DOHH2 (cell line): Measurements from ENCODE around the gene RIMBP2.

Experiments
- H3F3A ChIP-seq: fragments of 200-600 bp; sonication (generic), shearing (Covaris generic); 2 replicates; pipeline ENCODE4 v1.6.0; 2016; ENCODE audit warnings: antibody characterized with exemption, mild to moderate bottlenecking; ENCODE audit not compliant: control insufficient read depth, insufficient read depth
- H3K27ac ChIP-seq: fragments of 200-600 bp; sonication (generic); 2 replicates; pipeline ENCODE4 v1.5.1; 2014; ENCODE audit warnings: low read depth, mild to moderate bottlenecking, low read length, moderate library complexity
- H3K27me3 ChIP-seq: fragments of 200-600 bp; sonication (generic); 2 replicates; pipeline ENCODE4 v1.6.1; 2014; ENCODE audit warnings: mild to moderate bottlenecking, low read length, mixed read lengths; ENCODE audit not compliant: control insufficient read depth
- H3K36me3 ChIP-seq: fragments of 200-600 bp; sonication (generic); 2 replicates; pipeline ENCODE4 v1.6.1; 2014; ENCODE audit warnings: mild to moderate bottlenecking, low read length, moderate library complexity, mixed read lengths; ENCODE audit not compliant: control insufficient read depth
- H3K4me1 ChIP-seq: fragments of 200-600 bp; sonication (generic); 2 replicates; pipeline ENCODE4 v1.6.1; 2014; ENCODE audit warnings: mild to moderate bottlenecking, low read length, mixed read lengths; ENCODE audit not compliant: control insufficient read depth
- H3K4me2 ChIP-seq: fragments of 200-600 bp; sonication (generic); 2 replicates; pipeline ENCODE4 v1.6.0; 2014; ENCODE audit warnings: mild to moderate bottlenecking, low read length, moderate library complexity
- H3K4me3 ChIP-seq: fragments of 200-600 bp; sonication (generic); 2 replicates; pipeline ENCODE4 v1.5.1; 2014; ENCODE audit warnings: mild to moderate bottlenecking, low read length, mixed read lengths
- H3K79me2 ChIP-seq: fragments of 200-600 bp; sonication (generic); 2 replicates; pipeline ENCODE4 v1.6.1; 2014; ENCODE audit warnings: mild to moderate bottlenecking, low read length, mixed read lengths; ENCODE audit not compliant: control insufficient read depth
- H3K9me2 ChIP-seq: fragments of 200-600 bp; sonication (generic); replicated peaks from 2 replicates; pipeline ENCODE4 v1.6.1; 2014; ENCODE audit warnings: mild to moderate bottlenecking, low read length, mixed read lengths; ENCODE audit not compliant: control insufficient read depth
- H3K9me3 ChIP-seq: fragments of 200-600 bp; sonication (generic); 2 replicates; pipeline ENCODE4 v1.6.1; 2014; ENCODE audit warnings: antibody characterized with exemption, low read length, mixed read lengths; ENCODE audit not compliant: control insufficient read depth, insufficient read depth
- H4K20me1 ChIP-seq: fragments of 200-600 bp; sonication (generic); 2 replicates; pipeline ENCODE4 v1.6.0; 2014; ENCODE audit warnings: low read depth, mild to moderate bottlenecking, antibody characterized with exemption, low read length, moderate library complexity; ENCODE audit not compliant: control insufficient read depth, insufficient read depth
- EZH2phosphoT487 ChIP-seq: fragments of 200-600 bp; sonication (generic); IDR thresholded peaks from 2 replicates; pipeline ENCODE4 v1.6.1; 2017; ENCODE audit warnings: borderline replicate concordance, mild to moderate bottlenecking, antibody characterized with exemption, low read length, moderate library complexity, mixed read lengths
- TF ChIP-seq, protein P1 (sequence below): fragments of 200-600 bp; sonication (generic); IDR thresholded peaks from one replicate; pipeline ENCODE4 v1.5.1; 2014; ENCODE audit warnings: antibody characterized with exemption, mild to moderate bottlenecking, low read depth, low read length; ENCODE audit not compliant: poor library complexity, severe bottlenecking

Gene RIMBP2

DNA sequence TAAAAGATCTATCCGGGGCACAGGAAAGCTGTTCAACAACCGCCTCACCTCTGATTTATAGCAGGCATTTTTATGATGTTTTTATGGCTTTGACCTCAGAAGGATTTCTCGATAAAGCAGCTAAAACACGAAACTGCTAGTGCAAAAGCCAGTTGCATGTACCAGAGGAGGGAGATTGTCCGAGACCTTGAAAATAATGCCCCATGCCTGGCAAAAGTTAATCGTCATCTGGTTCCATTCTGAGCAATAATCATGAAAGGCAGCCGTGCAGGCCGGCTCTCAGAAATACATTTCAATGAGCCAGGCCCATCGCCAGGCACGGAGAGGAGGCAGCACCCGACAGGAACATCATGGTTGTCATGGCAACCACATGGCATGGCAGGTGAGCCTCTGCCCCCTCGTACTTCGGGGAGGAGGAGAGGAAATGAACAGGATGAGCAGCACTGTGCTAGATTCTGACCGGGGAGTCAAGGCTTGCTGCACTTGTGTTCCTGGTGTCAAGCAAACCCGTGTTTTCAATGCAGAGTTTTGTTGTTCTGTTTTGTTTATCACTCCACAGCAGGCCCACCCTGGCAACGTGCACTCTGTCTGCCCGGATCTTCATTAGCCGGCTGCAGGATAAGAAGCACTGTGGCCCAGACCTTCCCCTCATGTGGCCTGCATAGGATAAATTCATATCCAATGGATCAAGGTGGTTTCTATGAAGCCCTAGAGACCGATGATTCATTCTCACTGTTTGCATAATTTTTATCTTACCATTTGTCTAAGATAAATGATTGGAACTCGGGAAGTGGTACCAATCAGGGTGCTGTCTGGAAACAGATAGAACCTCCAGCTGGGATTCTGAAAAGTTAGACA, 160.2 kb downstream of the RIMBP2 start:
- Histone ChIP-seq H3F3A (no peaks in the 10 kb centered on the region), H3K27me3 (no peaks in the 10 kb centered on the region)

DNA sequence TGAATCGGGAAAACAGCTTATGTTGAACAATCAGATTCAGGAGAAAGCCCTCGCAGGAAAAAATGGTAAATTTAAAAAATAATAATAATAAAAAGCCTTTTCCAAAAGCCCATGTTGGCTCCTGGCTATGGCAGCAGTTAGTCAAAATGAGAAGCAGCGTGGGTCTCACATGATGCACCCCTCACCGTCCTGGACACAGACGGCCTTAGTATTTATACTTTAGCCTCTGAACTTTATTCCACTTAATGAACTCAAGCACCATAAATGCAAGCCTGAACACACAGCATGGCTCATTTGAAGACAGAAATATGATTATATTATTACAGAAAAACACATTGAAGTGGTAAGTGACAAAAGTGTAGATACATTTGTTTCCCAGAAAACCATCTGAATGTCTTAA, 160.9 kb downstream of the RIMBP2 start:
- H3K9me2 ChIP-seq, result no peaks in the 10 kb centered on the region
- no peaks in the 10 kb centered on the region for H3K27me3 ChIP-seq
- no peaks in the 10 kb centered on the region for H4K20me1 ChIP-seq
- H3K4me3 ChIP-seq, result no peak overlapping the region
- H3K27ac ChIP-seq, result no peak overlapping the region
- no peaks in the 10 kb centered on the region for H3K36me3 ChIP-seq
- no peaks in the 10 kb centered on the region for H3K4me1 ChIP-seq
- no peaks in the 10 kb centered on the region for H3K9me3 ChIP-seq
- no peaks in the 10 kb centered on the region for H3F3A ChIP-seq
- no peaks in the 10 kb centered on the region for H3K79me2 ChIP-seq
- TF ChIP-seq EZH2phosphoT487, result no peak
- TF ChIP-seq, protein P1, sequence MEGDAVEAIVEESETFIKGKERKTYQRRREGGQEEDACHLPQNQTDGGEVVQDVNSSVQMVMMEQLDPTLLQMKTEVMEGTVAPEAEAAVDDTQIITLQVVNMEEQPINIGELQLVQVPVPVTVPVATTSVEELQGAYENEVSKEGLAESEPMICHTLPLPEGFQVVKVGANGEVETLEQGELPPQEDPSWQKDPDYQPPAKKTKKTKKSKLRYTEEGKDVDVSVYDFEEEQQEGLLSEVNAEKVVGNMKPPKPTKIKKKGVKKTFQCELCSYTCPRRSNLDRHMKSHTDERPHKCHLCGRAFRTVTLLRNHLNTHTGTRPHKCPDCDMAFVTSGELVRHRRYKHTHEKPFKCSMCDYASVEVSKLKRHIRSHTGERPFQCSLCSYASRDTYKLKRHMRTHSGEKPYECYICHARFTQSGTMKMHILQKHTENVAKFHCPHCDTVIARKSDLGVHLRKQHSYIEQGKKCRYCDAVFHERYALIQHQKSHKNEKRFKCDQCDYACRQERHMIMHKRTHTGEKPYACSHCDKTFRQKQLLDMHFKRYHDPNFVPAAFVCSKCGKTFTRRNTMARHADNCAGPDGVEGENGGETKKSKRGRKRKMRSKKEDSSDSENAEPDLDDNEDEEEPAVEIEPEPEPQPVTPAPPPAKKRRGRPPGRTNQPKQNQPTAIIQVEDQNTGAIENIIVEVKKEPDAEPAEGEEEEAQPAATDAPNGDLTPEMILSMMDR, result no peak
- no peak overlapping the region for H3K4me2 ChIP-seq

More for the DNA sequence above, 160.2 kb downstream of the RIMBP2 start:
- no peaks in the 10 kb centered on the region for H3K79me2 ChIP-seq
- H3K4me2 ChIP-seq, result no peak overlapping the region
- no peak overlapping the region for H3K27ac ChIP-seq
- no peaks in the 10 kb centered on the region for H3K9me2 ChIP-seq
- no peaks in the 10 kb centered on the region for H3K4me1 ChIP-seq
- no peaks in the 10 kb centered on the region for H4K20me1 ChIP-seq
- TF ChIP-seq, protein P1, result no peak
- no peak for TF ChIP-seq EZH2phosphoT487
- no peaks in the 10 kb centered on the region for H3K9me3 ChIP-seq
- H3K4me3 ChIP-seq, result no peak overlapping the region
- H3K36me3 ChIP-seq, result no peaks in the 10 kb centered on the region

DNA sequence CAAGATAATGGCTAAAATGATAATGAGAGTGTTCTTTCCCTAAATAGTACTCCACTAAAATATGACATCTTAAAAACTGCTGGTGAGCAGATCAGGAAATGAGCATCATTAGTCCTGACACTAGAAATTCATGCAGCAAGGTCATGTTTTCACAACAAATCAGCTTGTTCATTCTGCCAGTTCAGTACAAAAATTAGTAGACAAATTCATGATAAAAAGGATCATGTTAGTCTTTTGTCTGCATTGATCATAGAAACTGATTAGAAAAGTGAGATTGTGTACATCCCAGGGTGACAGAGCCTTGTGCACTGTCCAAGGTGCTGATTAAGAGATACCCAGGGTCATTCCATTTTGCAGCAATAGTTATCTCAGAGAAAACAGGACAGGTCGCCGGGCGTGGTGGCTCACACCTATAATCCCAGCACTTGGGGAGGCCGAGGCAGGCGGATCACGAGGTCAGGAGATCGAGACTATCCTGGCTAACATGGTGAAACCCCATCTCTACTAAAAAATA, 163.6 kb downstream of the RIMBP2 start:
- H3K4me2 ChIP-seq, result no peak overlapping the region
- no peaks in the 10 kb centered on the region for H3K27me3 ChIP-seq
- H3F3A ChIP-seq, result no peaks in the 10 kb centered on the region
- no peaks in the 10 kb centered on the region for H3K4me1 ChIP-seq
- TF ChIP-seq, protein P1, result no peak
- TF ChIP-seq EZH2phosphoT487, result no peak
- H3K9me2 ChIP-seq, result no peaks in the 10 kb centered on the region
- no peaks in the 10 kb centered on the region for H4K20me1 ChIP-seq
- H3K9me3 ChIP-seq, result no peaks in the 10 kb centered on the region
- no peaks in the 10 kb centered on the region for H3K36me3 ChIP-seq
- H3K79me2 ChIP-seq, result no peaks in the 10 kb centered on the region
- no peak overlapping the region for H3K27ac ChIP-seq
- H3K4me3 ChIP-seq, result no peak overlapping the region
